Lower lobe of right lung (tissue), 2 donors: ENCODE data around the gene GPR152. TPM values are rescaled to one million over a fixed set of nuclear protein-coding genes. Genes with fewer than 3 reads are reported as not detected.

Experiments
- ATAC-seq, 2 donors: fragments of 200-7000 bp; cut with Tn5 transposase; one replicate each; pipeline ENCODE4 v1.9.1; 2020 to 2022; ENCODE audit warnings: mild to moderate bottlenecking in 2 of 2, moderate library complexity in 2 of 2
- DNase-seq: peaks from one replicate; pipeline ENCODE4 v3.0.0-alpha.2; 2020
- H3K27ac ChIP-seq: fragments of 200-600 bp; one replicate; pipeline ENCODE4 v1.8.0; 2022
- H3K27me3 ChIP-seq: fragments of 200-600 bp; one replicate; pipeline ENCODE4 v1.8.0; 2022; ENCODE audit warnings: low read depth
- H3K36me3 ChIP-seq: fragments of 200-600 bp; one replicate; pipeline ENCODE4 v1.8.0; 2022; ENCODE audit warnings: mild to moderate bottlenecking
- H3K4me1 ChIP-seq: fragments of 200-600 bp; one replicate; pipeline ENCODE4 v1.8.0; 2022
- H3K4me3 ChIP-seq: fragments of 200-600 bp; one replicate; pipeline ENCODE4 v1.8.0; 2022; ENCODE audit warnings: mild to moderate bottlenecking
- H3K9me3 ChIP-seq: fragments of 200-600 bp; one replicate; pipeline ENCODE4 v1.8.0; 2022
- intact Hi-C: fragments of 100-400 bp; cut with DNase I; formaldehyde crosslinking; loops from one replicate; pipeline ENCODE4 v1.11.0; 2022
- total RNA-seq: library from RNA; stranded (reverse); fragmentation: NEBNext Ultra II Directional; extraction: Animal tissue kit (Norgen Biotek cat#: 25700); gene quantifications from one replicate; pipeline ENCODE4 v1.2.1, GENCODE V29; 2021
- TF ChIP-seq, protein P1 (sequence below): fragments of 200-600 bp; IDR thresholded peaks from one replicate; pipeline ENCODE4 v1.8.0; 2022; ENCODE audit warnings: antibody characterized with exemption, mild to moderate bottlenecking
- donor health status: DM: no; HTN: yes; CAD: no; lungs with severe emphysema.

Gene GPR152
- total RNA-seq, 1 donor from 2014 or later = not detected

DNA sequence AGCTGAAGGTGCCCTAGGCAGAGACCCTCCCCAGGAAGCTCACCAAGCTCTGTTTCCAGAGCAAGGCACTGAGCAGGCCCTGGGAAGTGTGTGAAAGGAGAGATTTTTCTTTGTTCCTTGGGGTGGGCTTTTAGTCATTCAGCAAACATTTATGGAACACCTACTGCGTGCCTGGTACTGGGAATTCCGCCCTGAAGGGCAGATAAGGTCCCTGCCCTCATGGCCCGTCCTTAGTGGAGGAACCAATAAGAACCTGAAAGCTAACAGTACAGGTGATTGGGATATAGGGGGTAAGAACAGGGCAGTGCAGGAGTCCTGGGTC lies 12.6 kb upstream of the GPR152 start:
- H3K27ac ChIP-seq = peak overlapping the region; percentile 93
- DNase-seq (no peak), ATAC-seq (no peak)
- H3K36me3 ChIP-seq = peaks cover 6% of the 10 kb centered on the region
- peak overlapping the region; percentile 67 for H3K4me3 ChIP-seq
- intact Hi-C loops = no loop called here
- peaks cover 49% of the 10 kb centered on the region for H3K4me1 ChIP-seq
- no peaks in the 10 kb centered on the region for H3K9me3 ChIP-seq
- H3K27me3 ChIP-seq = no peaks in the 10 kb centered on the region
- TF ChIP-seq, protein P1, sequence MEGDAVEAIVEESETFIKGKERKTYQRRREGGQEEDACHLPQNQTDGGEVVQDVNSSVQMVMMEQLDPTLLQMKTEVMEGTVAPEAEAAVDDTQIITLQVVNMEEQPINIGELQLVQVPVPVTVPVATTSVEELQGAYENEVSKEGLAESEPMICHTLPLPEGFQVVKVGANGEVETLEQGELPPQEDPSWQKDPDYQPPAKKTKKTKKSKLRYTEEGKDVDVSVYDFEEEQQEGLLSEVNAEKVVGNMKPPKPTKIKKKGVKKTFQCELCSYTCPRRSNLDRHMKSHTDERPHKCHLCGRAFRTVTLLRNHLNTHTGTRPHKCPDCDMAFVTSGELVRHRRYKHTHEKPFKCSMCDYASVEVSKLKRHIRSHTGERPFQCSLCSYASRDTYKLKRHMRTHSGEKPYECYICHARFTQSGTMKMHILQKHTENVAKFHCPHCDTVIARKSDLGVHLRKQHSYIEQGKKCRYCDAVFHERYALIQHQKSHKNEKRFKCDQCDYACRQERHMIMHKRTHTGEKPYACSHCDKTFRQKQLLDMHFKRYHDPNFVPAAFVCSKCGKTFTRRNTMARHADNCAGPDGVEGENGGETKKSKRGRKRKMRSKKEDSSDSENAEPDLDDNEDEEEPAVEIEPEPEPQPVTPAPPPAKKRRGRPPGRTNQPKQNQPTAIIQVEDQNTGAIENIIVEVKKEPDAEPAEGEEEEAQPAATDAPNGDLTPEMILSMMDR = no peak

DNA sequence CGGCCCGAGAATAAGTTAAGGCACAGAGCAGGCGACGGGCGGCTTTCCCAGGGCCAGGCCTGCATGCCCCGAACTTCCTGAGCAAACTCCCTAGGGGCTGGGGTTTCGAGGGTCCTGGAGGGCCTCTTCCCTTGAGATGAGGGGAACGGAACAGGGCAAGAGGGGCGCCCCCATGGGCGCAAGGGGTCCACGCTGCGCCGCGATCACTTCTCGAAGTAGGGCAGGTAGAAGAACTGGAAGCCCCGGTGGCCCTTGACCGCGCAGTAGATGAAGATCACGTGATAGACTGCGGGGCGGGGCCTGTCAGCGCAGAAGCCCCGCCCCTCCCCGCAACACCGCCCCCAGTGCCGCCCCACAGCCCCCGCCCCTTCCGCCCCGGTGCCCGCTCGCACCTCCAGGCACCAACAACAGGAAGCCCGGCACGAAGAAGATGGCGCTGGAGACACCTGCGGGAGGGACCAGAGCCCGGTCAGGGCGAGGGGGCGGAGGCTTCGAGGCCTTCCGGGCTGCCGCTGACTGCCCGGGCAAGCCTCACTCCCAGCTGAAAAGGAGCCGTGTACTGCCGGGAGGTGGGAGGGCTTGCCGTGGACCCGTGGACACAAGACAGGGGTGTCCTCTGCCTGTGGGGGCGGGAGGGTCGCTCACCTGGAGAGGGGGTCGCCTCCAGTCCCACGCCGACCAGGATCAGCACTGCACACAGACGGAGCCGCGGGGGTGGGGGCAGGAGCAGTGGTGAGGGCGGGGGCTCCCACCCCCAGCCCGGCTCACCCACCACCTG lies 12.1 kb upstream of the GPR152 start:
- TF ChIP-seq, protein P1 = no peak
- Histone ChIP-seq H3K9me3 (no peaks in the 10 kb centered on the region), H3K4me3 (peak overlapping the region; percentile 67), H3K36me3 (peaks cover 6% of the 10 kb centered on the region), H3K27me3 (no peaks in the 10 kb centered on the region), H3K27ac (peak overlapping the region; percentile 93), H3K4me1 (peaks cover 45% of the 10 kb centered on the region)
- peak; percentile 94 for DNase-seq
- peak; percentile 85 to 90 for ATAC-seq
- intact Hi-C loops = no loop called here

DNA sequence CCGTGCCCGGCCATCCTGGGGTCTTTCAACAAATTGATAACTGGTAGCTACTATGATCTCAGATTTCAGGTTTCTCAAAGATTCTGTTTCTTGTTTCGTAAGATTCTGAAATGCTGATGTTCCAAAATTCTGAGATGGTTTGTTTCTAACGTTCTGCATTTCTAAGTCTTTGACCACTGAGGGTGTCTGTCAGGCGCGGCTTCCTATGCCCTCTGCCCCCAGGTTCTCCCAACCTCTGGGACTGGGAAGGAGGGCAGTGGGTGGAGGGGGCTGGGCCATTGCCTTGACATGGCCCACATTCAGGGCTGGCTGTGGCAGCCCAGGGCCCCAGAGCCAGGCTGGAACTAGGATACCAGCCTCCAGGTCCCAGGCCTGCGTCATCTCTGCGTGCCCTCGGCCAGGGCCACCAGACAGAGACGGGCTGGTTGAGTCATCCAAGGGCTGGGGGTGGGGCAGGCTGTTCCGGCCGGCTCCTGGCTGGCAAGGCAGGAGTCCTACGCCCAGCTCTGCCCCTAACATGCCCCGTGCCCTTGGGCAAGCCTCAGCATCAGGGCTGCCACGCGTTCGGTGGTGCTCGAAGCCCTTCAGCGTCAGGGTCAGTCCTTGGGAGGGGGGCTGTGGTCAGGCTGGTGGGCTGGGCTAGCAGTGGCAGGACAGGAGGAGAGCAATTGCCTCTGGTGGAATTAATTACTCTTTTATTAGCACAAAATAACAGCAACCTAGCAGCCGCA lies 11.3 kb upstream of the GPR152 start:
- Histone ChIP-seq H3K36me3 (peaks cover 6% of the 10 kb centered on the region), H3K9me3 (no peaks in the 10 kb centered on the region), H3K4me3 (peak overlapping the region; percentile 67), H3K27me3 (no peaks in the 10 kb centered on the region), H3K27ac (peak overlapping the region; percentile 93), H3K4me1 (peaks cover 42% of the 10 kb centered on the region)
- intact Hi-C loops = no loop called here
- TF ChIP-seq, protein P1 = no peak
- DNase-seq (peak; percentile 88), ATAC-seq (peak; percentile 39 to 75)

DNA sequence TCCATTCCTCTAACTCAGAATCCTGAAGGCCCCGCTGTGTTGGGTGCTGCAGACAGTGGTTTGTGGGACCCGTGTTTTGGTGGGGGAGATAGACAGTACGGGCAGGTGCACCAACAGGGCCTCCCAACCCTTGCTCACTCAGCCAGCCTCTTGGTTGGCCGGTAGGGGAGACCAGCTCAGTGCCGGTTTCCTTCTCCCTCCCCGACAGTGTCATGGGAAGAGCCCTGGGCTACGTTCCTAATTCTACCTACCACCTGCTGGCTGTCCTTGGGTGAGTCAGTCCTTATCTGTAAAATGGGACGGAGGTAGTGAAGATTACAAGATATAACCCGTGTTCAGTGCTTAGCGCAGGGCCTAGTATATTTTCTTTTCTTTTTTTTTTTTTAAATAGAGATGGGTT lies 10.7 kb upstream of the GPR152 start:
- intact Hi-C loops = no loop called here
- Histone ChIP-seq H3K27me3 (no peaks in the 10 kb centered on the region), H3K4me3 (no peak overlapping the region), H3K4me1 (peaks cover 38% of the 10 kb centered on the region), H3K36me3 (peaks cover 6% of the 10 kb centered on the region), H3K27ac (peak overlapping the region; percentile 93), H3K9me3 (no peaks in the 10 kb centered on the region)
- DNase-seq (no peak), ATAC-seq (no peak)
- TF ChIP-seq, protein P1 = no peak

DNA sequence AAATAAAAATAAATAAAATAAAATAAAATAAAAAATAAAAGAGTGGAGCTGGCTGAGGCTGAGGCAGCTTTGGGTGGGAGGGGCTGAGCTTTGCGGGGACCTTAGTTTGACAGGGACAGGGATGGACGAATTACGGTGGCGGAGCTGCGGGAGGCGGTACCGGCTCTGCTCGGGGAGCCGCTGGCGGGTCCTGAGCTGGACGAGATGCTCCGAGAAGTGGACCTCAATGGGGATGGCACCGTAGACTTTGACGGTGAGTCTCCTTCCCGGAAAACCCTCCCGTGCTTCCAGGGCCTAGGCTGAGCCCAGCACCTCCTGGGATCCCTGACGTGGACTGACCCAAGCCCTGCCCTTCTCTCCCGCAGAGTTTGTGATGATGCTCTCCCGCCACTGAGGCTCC lies 5.7 kb upstream of the GPR152 start:
- H3K27ac ChIP-seq = no peak overlapping the region
- DNase-seq (no peak), ATAC-seq (no peak)
- no peaks in the 10 kb centered on the region for H3K4me1 ChIP-seq
- TF ChIP-seq, protein P1 = no peak
- no peak overlapping the region for H3K4me3 ChIP-seq
- no peaks in the 10 kb centered on the region for H3K9me3 ChIP-seq
- no peaks in the 10 kb centered on the region for H3K36me3 ChIP-seq
- intact Hi-C loops = no loop called here
- no peaks in the 10 kb centered on the region for H3K27me3 ChIP-seq
